Smooth muscle cell of the brain vasculature (primary cell): ENCODE measurements around the gene OR8B4.
"Not testable (repeated sequence)": the region's sequence is repeated elsewhere in the genome, so short reads cannot be mapped to it uniquely, and the experiment has no call there.

Source experiments
- DNase-seq: peaks from one replicate; pipeline ENCODE4 v3.0.0-alpha.2; 2012; ENCODE audit warnings: low read depth, low spot score

The OR8B4 gene

DNA sequence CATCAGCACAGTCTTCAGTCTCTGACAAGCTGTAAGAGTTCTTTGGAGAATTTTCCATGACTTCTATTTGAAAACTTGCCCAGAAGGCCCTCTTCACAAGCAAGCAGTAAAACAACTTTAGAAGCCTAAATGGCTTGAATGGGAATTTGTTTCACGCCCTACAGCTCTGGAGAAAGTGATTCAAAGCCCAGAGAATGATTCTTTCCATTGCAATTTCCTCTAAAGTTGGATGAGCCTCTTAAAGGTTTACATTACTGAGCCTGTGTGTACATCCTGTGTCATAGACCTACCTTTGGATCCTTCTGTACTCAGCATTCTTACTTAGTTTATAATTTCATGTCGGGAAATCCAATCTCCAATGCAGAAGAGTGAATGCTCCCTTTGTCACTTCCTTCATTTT, 19.1 kb downstream of the OR8B4 start:
- DNase-seq = no peak

DNA sequence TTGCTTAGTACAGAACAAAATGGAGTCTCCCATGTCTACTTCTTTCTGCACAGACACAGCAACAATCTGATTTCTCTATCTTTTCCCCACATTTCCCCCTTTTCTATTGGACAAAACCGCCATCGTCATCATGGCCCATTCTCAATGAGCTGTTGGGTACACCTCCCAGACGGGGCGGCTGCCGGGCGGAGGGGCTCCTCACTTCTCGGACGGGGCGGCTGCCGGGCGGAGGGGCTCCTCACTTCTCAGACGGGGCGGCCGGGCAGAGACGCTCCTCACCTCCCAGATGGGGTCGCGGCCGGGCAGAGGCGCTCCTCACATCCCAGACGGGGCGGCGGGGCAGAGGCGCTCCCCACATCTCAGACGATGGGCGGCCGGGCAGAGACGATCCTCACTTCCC, 21.5 kb downstream of the OR8B4 start:
- DNase-seq = not testable (repeated sequence)

- peak; percentile 52 for DNase-seq
These were observed 22.2 kb downstream of the OR8B4 start for GRCh38 chr11:124402326-124402922.

DNA sequence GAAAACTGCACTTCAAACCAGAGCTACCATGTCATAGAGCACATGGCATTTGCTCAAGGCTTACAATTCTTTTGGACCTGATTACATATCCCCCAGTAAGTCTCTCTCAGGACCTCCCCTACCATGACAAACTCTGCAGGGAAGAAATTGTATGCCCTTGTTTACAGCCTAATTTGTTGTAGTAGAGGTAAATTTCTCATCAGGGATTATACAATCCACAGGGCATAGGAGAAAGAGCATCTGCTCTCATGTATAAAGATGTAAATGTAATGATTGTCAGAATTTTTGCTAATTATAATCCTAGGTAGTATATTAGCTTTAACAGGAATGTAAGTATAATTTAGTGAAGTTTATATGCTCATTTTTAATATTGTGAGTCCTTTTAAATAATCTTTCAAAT, 25.7 kb downstream of the OR8B4 start, which contains the start of gene OR8B3:
Gene OR8B3 (minus strand): TSS at position 101 of the 400 bp plus-strand sequence. CDS start 1,673 bp downstream, outside the sequence.
- DNase-seq = no peak

DNA sequence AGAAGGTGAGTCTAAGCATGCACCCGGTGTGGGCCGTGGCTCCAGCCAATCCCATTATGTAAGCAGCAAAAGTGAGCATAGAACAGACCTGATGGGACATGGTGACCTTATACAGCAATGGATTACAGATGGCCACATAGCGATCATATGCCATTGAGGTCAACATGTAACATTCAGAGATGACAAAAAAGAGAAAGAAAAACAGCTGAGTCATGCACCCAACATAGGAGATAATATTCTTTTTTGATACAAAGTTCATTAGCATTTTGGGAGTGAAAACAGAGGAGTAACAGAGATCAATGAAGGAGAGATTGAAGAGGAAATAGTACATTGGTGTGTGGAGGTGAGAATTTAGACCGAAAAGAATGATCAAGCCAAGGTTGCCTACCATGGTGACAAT, 27.8 kb downstream of the OR8B4 start:
- DNase-seq = not testable (repeated sequence)

GRCh38 chr11:124394408-124394807, 30.3 kb downstream of the OR8B4 start:
- no peak for DNase-seq

- no peak for DNase-seq
These were observed 40.3 kb downstream of the OR8B4 start, which contains the start of gene OR8B2 for GRCh38 chr11:124384399-124384798. TSS of gene OR8B2 (minus strand) at chr11:124384499. CDS start at chr11:124383343, 1,156 bp downstream.

DNA sequence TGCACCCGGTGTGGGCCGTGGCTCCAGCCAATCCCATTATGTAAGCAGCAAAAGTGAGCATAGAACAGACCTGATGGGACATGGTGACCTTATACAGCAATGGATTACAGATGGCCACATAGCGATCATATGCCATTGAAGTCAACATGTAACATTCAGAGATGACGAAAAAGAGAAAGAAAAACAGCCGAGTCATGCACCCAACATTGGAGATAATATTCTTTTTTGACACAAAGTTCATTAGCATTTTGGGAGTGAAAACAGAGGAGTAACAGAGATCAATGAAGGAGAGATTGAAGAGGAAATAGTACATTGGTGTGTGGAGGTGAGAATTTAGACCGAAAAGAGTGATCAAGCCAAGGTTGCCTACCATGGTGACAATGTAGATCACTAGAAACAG, 41.8 kb downstream of the OR8B4 start:
- not testable (repeated sequence) for DNase-seq

DNA sequence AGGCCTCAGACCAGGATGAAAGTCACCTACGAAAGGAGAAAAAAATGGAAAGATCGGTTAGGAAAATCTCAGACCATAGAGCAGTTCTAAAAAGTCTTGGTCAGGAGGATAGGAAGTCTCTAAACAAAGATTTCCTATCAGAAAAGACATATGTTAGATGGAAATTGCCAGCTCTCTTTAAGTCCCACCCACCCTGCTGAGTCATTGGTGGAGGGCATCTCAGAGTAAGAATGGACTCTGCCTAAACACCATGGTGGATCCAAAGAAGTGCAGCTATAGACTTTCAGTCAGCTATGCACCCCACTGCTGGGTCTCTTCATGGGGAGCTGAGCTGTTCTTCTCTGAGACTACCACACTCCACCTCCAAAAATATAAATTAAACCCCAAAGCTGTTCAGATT, 44.1 kb downstream of the OR8B4 start:
- no peak for DNase-seq

DNA sequence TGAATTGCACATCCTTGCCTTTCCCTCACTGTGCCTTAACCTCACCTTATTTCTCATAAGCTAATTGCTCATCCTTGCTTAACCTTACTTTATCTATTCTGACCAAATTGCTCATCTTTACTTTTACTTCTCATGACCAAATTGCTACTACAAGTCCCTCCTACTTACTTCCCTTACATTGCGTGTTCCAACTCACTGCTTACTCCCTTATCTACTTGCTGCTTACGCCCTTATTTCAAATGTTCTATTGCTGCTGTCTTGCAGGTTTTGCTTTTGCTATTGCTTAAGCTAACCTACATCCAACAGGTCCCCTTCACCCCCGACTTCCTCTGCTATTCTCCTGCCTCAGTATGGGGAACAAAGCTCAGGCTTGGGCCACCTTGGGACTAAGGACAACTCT, 48.4 kb downstream of the OR8B4 start:
- no peak for DNase-seq
